AG04450 (cell line): Measurements from ENCODE around the gene FBXL2. TPM values are rescaled to one million over a fixed set of nuclear protein-coding genes. Genes with fewer than 3 reads are reported as not detected.

ENCODE experiments used
- CTCF ChIA-PET: fragments of 300-600, 350-600 bp; formaldehyde crosslinking; extraction: SDS; loops from one replicate; lab custom pipeline; 2022; ENCODE audit warnings: antibody characterized with exemption, inconsistent platforms; lab: Charles Lee
- POLR2A ChIA-PET: fragments of 350-600 bp; formaldehyde crosslinking; extraction: SDS; loops from one replicate; lab custom pipeline; 2021; ENCODE audit warnings: antibody characterized with exemption, inconsistent platforms; lab: Yijun Ruan, JAX
- DNase-seq: peaks from one replicate; pipeline ENCODE4 v3.0.0-alpha.2; 2011; ENCODE audit warnings: low read depth, low spot score
- H3K27ac ChIP-seq: one replicate; pipeline ENCODE4 v1.5.1; 2012; ENCODE audit warnings: low read depth, low read length, control low read depth
- H3K27me3 ChIP-seq: one replicate; pipeline ENCODE4 v1.6.0; 2012; ENCODE audit warnings: low read length; ENCODE audit not compliant: control insufficient read depth, insufficient read depth
- H3K4me3 ChIP-seq: 2 replicates; pipeline ENCODE4 v1.5.1; 2011; ENCODE audit warnings: mild to moderate bottlenecking, low read depth, low read length, control low read depth
- H3K9me3 ChIP-seq: 2 replicates; pipeline ENCODE4 v1.5.1; 2012; ENCODE audit warnings: low read length; ENCODE audit not compliant: control insufficient read depth, insufficient read depth
- CTCF ChIP-seq: IDR thresholded peaks from 2 replicates; pipeline ENCODE4 v1.5.1; 2011; ENCODE audit warnings: low read depth, low read length, control low read depth, inconsistent platforms
- polyA plus RNA-seq: library from polyadenylated mRNA; depleted of rRNA; stranded (reverse); fragments of >200 nt; gene quantifications from 2 replicates; pipeline ENCODE4 v1.2.3, GENCODE V29; 2011

Gene FBXL2
- polyA plus RNA-seq, 1 experiment, result 14.4 TPM

GRCh38 chr3:33363113-33363800, 86.0 kb downstream of the FBXL2 start:
- POLR2A ChIA-PET, result no interaction called here
- Histone ChIP-seq H3K27me3 (no peaks in the 10 kb centered on the region), H3K27ac (no peak overlapping the region), H3K9me3 (no peaks in the 10 kb centered on the region), H3K4me3 (no peak overlapping the region)
- DNase-seq, result no peak
- CTCF ChIA-PET, result interaction anchor here (1.8 to 3.7 kb wide), 3 partner anchors 10 to 232 kb away, joined by 7 to 39 read pairs (median 19); no protein-coding TSS in a partner anchor
- no peak for TF ChIP-seq CTCF

- POLR2A ChIA-PET, result interaction anchor here (1.3 kb wide), 1 partner anchor 9 kb away, joined by 3 read pairs; no protein-coding TSS in a partner anchor
- Histone ChIP-seq H3K4me3 (no peak overlapping the region), H3K27me3 (no peaks in the 10 kb centered on the region), H3K9me3 (no peaks in the 10 kb centered on the region), H3K27ac (no peak overlapping the region)
- TF ChIP-seq CTCF, result no peak
- no peak for DNase-seq
- CTCF ChIA-PET, result interaction anchor here (1.5 to 3.7 kb wide), 4 partner anchors 9 to 234 kb away, joined by 3 to 39 read pairs (median 13); no protein-coding TSS in a partner anchor
Observed at GRCh38 chr3:33364060-33364459, 86.8 kb downstream of the FBXL2 start.

- no peaks in the 10 kb centered on the region for H3K27me3 ChIP-seq
- POLR2A ChIA-PET, result interaction anchor here (0.5 to 1.3 kb wide), 2 partner anchors 8 to 252 kb away, joined by 3 to 5 read pairs; no protein-coding TSS in a partner anchor
- no peak overlapping the region for H3K4me3 ChIP-seq
- TF ChIP-seq CTCF, result no peak
- DNase-seq, result no peak
- CTCF ChIA-PET, result interaction anchor here (0.5 to 3.7 kb wide), 7 partner anchors 8 to 235 kb away, joined by 3 to 39 read pairs (median 6); no protein-coding TSS in a partner anchor
- no peak overlapping the region for H3K27ac ChIP-seq
- H3K9me3 ChIP-seq, result no peaks in the 10 kb centered on the region
Observed at GRCh38 chr3:33364531-33365128, 87.4 kb downstream of the FBXL2 start.

- H3K9me3 ChIP-seq, result peaks cover 2% of the 10 kb centered on the region; the same call in 1 of the 2 replicates
- TF ChIP-seq CTCF, result peak; percentile 95
- CTCF ChIA-PET, result interaction anchor here (0.5 to 13.1 kb wide), 72 partner anchors 8 to 425 kb away, joined by 3 to 387 read pairs (median 5); no protein-coding TSS in a partner anchor
- POLR2A ChIA-PET, result interaction anchor here (0.6 to 2.1 kb wide), 4 partner anchors 8 to 243 kb away, joined by 3 to 15 read pairs (median 3); no protein-coding TSS in a partner anchor
- H3K27me3 ChIP-seq, result no peaks in the 10 kb centered on the region
- no peak overlapping the region for H3K4me3 ChIP-seq
- DNase-seq, result no peak
- no peak overlapping the region for H3K27ac ChIP-seq
Observed at GRCh38 chr3:33372218-33373081, 95.2 kb downstream of the FBXL2 start.
